SJCRH30 (cell line): ENCODE results near the gene SSH2. TPM values are rescaled to one million over a fixed set of nuclear protein-coding genes. Genes with fewer than 3 reads are reported as not detected.

ENCODE experiments used
- DNase-seq, 2 experiments: peaks; one replicate each; pipeline ENCODE4 v3.0.0-alpha.2; 2015 to 2020
- H3K27ac ChIP-seq: fragments of 250-450 bp; sonication (Bioruptor Pico); 2 replicates; pipeline ENCODE4 v1.5.1; 2020; ENCODE audit warnings: mild to moderate bottlenecking, moderate library complexity
- H3K27me3 ChIP-seq: fragments of 250-450 bp; sonication (Bioruptor Pico); 2 replicates; pipeline ENCODE4 v1.5.1; 2020; ENCODE audit warnings: mild to moderate bottlenecking, moderate library complexity
- H3K36me3 ChIP-seq: fragments of 250-450 bp; sonication (Bioruptor Pico); 2 replicates; pipeline ENCODE4 v1.5.1; 2020; ENCODE audit warnings: mild to moderate bottlenecking, moderate library complexity
- H3K4me1 ChIP-seq: fragments of 250-450 bp; sonication (Bioruptor Pico); 2 replicates; pipeline ENCODE4 v1.5.1; 2020; ENCODE audit warnings: mild to moderate bottlenecking, moderate library complexity
- H3K4me3 ChIP-seq: fragments of 250-450 bp; sonication (Bioruptor Pico); 2 replicates; pipeline ENCODE4 v1.5.1; 2020; ENCODE audit warnings: mild to moderate bottlenecking, moderate library complexity
- H3K9me3 ChIP-seq: fragments of 250-450 bp; sonication (Bioruptor Pico); replicated peaks from 2 replicates; pipeline ENCODE4 v1.5.1; 2020; ENCODE audit warnings: mild to moderate bottlenecking, moderate library complexity
- total RNA-seq: library from RNA; depleted of rRNA; stranded (reverse); fragments of >200 nt; shearing (Covaris generic); gene quantifications from 2 replicates; pipeline ENCODE4 v1.2.3, GENCODE V29; 2014

SSH2 gene
- total RNA-seq, 1 experiment from 2014 or later: 34.8 TPM

DNA sequence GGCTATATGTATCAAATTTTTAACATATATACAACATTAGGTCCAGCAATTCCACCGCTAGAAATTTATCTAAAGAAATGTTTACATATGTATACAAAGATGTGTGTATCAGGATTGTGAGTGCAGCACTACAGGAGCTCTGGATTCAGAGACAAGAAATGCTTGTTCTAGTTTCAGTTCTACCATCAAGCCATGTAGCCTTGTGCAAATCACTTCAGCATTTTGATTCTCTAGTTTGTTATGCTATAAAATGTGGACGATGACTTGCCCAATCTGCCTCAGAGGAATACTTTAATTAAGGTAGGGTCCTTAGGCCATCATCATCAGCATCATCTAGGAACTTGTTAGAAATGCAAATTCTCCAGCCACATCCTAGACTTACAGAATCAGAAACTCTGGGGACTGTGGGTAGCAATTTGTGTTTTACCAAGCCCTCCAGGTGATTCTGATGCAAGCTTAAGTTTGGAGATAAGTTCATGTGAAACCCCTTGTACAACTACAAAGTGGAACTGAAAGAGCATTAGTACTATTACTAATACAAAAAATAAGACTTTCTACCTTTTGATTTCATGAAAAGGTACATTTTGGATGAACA is 176.1 kb downstream of the SSH2 start:
- H3K9me3 ChIP-seq: no peaks in the 10 kb centered on the region
- no peaks in the 10 kb centered on the region for H3K27me3 ChIP-seq
- H3K4me1 ChIP-seq: no peaks in the 10 kb centered on the region
- H3K4me3 ChIP-seq: no peak overlapping the region
- H3K27ac ChIP-seq: no peak overlapping the region
- H3K36me3 ChIP-seq: peaks cover 2% of the 10 kb centered on the region; the same call in 1 of the 2 replicates
- no peak for DNase-seq

DNA sequence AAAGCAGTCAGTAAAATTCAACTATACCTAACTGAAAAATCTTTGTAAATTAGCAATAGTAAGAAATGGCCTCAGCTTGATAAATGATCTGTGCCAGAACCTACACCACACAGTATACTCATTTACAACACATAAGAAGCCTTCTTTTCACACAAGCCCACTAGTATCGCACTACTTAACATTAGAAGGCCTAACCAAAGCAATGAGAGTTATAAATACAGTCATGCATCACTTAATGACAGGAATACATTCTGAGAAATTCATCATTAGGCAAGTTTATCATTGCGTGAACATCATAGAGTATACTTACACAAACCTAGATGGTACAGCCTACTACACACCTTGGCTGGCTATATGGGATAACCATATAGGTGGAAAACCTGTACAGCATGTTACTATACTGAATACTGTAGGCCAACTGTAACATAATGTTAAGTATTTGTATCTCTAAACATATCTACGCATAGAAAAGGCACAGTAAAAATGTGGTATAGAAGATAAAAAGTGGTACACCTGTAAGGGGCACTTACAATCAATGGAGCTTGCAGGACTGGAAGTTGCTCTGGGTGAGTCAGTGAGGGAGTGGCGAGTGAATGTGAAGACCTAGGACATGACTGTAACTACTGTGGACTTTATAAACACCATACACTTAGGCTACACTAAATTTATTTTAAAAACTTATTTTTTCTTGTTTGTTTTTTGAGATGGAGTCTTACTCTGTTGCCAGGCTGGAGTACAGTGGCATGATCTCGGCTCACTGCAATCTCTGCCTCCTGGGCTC is 180.8 kb downstream of the SSH2 start:
- H3K36me3 ChIP-seq: no peaks in the 10 kb centered on the region
- no peak for DNase-seq
- no peaks in the 10 kb centered on the region for H3K27me3 ChIP-seq
- H3K9me3 ChIP-seq: no peaks in the 10 kb centered on the region
- no peak overlapping the region for H3K4me3 ChIP-seq
- H3K4me1 ChIP-seq: peaks cover 35% of the 10 kb centered on the region
- H3K27ac ChIP-seq: no peak overlapping the region

DNA sequence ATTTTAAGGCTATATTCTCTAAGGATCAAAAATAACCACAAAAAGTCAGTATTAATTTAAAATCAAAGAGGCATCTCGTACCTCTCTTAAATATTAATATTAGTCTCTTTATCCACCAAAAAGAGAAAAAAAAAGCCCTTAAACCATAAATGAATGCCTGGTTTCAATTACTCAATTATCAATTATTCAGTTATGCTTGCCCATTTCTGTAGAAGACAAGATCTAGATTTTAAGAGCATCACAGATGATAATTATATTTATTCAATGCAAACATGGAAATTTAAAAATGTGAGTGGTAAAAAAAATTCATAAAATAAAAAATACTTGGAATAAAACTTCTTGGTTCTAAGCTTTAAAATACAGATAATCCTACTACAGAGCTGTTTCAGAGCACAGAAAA is 181.6 kb downstream of the SSH2 start:
- H3K36me3 ChIP-seq: no peaks in the 10 kb centered on the region
- peaks cover 35% of the 10 kb centered on the region for H3K4me1 ChIP-seq
- H3K27ac ChIP-seq: no peak overlapping the region
- no peaks in the 10 kb centered on the region for H3K27me3 ChIP-seq
- H3K4me3 ChIP-seq: no peak overlapping the region
- H3K9me3 ChIP-seq: no peaks in the 10 kb centered on the region
- no peak for DNase-seq

DNA sequence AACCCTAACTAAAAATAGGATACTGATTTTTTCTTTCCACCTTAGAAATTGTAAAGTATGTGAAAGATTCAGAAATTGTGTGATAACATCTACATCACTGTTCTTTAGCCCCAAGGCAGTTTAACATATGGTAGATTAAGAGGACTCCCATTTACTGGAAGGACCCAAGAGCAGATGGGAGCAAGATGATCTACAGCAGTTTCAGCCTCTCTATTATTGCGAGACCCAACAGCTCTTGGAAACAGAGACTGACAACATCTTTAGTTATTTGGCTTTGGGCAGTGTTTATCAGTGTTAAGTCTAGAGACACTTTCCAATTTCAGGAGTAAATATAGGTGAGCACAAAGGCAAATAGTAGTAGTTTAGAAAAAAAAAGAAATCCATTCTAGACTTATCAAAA is 182.4 kb downstream of the SSH2 start:
- Histone ChIP-seq H3K9me3 (no peaks in the 10 kb centered on the region), H3K27ac (no peak overlapping the region), H3K36me3 (no peaks in the 10 kb centered on the region), H3K4me1 (peaks cover 35% of the 10 kb centered on the region), H3K27me3 (no peaks in the 10 kb centered on the region), H3K4me3 (no peak overlapping the region)
- DNase-seq: peak in 1 of 2 experiments; percentile 53

DNA sequence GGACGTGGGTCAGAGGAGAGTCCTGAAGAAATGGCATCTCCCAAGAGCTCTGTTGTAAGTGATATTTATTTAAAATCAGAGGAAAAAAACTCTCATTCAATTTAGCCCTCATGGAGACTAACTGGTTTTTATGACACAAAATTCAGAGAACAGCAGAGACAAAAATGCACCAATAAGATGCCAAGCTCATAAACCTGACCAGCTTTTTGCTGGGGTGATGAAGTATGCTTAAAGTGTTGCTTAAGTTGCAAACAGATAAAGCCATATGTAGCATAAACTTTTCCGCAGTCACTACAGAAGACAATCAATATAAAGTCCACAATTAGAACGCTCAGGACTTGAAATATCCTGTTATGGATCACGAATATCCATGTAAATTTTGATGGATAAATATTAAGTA is 183.4 kb downstream of the SSH2 start:
- Histone ChIP-seq H3K27me3 (no peaks in the 10 kb centered on the region), H3K36me3 (no peaks in the 10 kb centered on the region), H3K9me3 (no peaks in the 10 kb centered on the region), H3K4me3 (no peak overlapping the region), H3K27ac (no peak overlapping the region), H3K4me1 (peaks cover 35% of the 10 kb centered on the region)
- DNase-seq: no peak

DNA sequence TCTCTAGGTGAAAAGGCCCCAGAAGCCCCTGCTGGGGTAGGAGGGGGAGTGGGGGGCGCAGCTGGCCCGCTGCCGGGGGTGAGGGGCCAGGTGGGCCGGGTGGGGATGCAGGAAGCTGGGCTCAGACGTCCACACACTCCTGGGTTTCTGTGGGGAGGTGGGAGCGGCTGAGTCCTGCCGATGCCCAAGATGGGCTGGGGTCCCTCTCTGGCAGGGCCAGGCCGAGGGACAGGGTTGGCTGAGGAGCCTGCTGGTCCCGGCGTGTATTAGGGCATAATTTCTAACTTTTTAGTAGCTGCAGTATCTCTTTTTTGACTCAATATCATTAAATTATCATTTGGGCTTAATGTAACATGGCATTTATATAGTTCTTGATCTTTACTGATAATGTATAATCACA is 185.9 kb downstream of the SSH2 start:
- H3K36me3 ChIP-seq: peaks cover 4% of the 10 kb centered on the region; the same call in 1 of the 2 replicates
- H3K4me1 ChIP-seq: peaks cover 35% of the 10 kb centered on the region
- no peaks in the 10 kb centered on the region for H3K27me3 ChIP-seq
- H3K27ac ChIP-seq: no peak overlapping the region
- no peak for DNase-seq
- H3K4me3 ChIP-seq: no peak overlapping the region
- H3K9me3 ChIP-seq: no peaks in the 10 kb centered on the region

DNA sequence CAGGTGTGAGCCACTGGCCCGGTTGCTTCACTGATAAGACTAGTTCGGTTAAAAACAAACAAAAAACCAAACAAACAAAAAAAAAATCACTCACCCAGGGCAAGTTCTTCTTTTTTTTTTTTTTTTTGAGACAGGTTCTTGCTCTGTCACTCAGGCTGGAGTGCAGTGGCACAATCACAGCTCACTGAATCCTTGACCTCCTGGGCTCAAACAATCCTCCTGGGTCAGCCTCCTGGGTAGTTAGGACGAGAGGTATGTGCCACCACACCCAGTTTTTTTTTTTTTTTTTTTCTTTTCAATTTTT is 187.9 kb downstream of the SSH2 start:
- Histone ChIP-seq H3K27ac (no peak overlapping the region), H3K9me3 (no peaks in the 10 kb centered on the region), H3K36me3 (peaks cover 5% of the 10 kb centered on the region; the same call in 1 of the 2 replicates), H3K27me3 (no peaks in the 10 kb centered on the region), H3K4me3 (no peak overlapping the region), H3K4me1 (peaks cover 24% of the 10 kb centered on the region)
- DNase-seq: no peak

DNA sequence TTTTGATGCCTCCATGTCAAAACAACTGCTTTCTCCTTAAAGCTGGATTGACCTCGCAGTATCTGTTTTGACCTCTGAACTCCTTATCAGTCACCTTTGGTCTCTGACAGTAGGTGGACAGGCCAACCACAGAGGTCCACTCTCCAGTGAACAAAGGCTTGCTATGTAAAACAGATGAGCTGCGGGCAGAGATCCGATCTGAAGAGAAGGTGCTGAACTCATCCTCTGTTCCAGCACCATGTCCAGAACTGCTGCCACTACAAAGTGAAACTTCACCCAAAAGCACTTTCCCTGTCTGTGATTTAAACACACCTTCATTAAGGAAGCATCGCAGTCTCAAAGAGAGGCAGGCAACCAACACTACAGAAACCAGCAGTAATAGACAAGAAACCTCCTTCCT is 190.0 kb downstream of the SSH2 start:
- Histone ChIP-seq H3K4me1 (peaks cover 8% of the 10 kb centered on the region), H3K9me3 (no peaks in the 10 kb centered on the region), H3K4me3 (no peak overlapping the region), H3K36me3 (peaks cover 6% of the 10 kb centered on the region; the same call in 1 of the 2 replicates), H3K27me3 (no peaks in the 10 kb centered on the region), H3K27ac (no peak overlapping the region)
- no peak for DNase-seq

DNA sequence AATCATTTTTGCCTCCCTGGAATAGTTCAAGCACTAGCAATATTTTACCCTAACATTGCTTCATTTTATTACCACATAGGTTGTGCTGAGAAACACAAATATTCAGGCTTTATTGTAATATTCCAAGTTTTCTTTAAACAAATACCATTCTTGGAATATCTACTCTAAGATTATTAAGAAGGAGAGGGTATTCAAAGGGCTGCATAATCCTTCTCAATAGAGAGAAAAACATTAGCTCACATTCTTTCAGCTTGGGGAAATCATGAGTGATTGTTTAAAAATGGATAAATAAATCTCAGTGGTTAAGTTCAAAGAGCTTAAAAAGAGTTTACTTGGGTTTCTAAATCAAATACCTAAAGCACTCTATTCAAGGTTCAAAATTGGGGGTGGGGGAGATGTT is 195.4 kb downstream of the SSH2 start:
- no peaks in the 10 kb centered on the region for H3K27me3 ChIP-seq
- H3K4me1 ChIP-seq: peaks cover 15% of the 10 kb centered on the region
- no peak overlapping the region for H3K27ac ChIP-seq
- H3K9me3 ChIP-seq: no peaks in the 10 kb centered on the region
- no peak overlapping the region for H3K4me3 ChIP-seq
- DNase-seq: no peak
- H3K36me3 ChIP-seq: peaks cover 5% of the 10 kb centered on the region; the same call in 1 of the 2 replicates

DNA sequence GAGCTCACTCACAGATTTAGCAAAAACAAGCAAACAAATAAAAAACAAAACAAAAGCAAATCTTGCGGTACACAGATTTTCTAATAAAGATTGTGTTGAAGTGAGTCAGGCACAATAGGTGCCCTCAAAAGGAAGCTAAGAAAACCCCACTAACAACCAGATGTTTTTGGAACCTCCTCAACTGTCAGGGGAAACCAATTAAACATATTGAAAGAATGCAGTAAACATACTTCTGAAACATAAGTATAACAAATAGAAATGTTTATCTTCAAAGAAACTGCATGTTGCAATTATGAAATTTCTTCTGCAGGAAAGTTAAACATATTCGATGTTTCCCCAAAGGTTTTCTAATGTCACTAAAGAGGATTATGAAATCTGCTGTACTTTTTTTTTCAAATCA is 196.9 kb downstream of the SSH2 start:
- no peak overlapping the region for H3K27ac ChIP-seq
- no peaks in the 10 kb centered on the region for H3K27me3 ChIP-seq
- H3K4me1 ChIP-seq: peaks cover 15% of the 10 kb centered on the region
- H3K9me3 ChIP-seq: peaks cover 7% of the 10 kb centered on the region; the same call in 1 of the 2 replicates
- no peak overlapping the region for H3K4me3 ChIP-seq
- DNase-seq: no peak
- H3K36me3 ChIP-seq: peaks cover 5% of the 10 kb centered on the region; the same call in 1 of the 2 replicates

DNA sequence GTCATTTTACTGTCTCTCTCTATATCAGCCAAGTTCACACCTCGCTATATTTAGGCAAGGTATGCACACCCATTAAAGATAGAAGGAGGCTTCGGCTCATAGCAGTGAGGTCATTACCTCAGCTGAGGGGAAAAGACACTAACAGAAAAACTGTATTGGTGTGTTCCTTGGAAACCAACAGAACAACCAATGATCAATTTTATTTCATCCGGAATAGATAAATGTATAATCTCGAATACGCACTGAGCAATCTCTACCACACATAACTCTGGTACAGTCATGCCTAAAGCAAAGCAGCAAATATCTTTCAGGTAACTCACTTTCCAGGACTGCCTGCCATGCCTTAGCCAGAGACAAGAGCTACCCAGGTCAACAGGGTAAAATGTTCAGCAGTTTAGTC is 197.4 kb downstream of the SSH2 start:
- peaks cover 5% of the 10 kb centered on the region; the same call in 1 of the 2 replicates for H3K36me3 ChIP-seq
- H3K4me1 ChIP-seq: peaks cover 17% of the 10 kb centered on the region
- H3K4me3 ChIP-seq: no peak overlapping the region
- peak overlapping the region; percentile 65 for H3K27ac ChIP-seq
- peaks cover 7% of the 10 kb centered on the region; the same call in 1 of the 2 replicates for H3K9me3 ChIP-seq
- H3K27me3 ChIP-seq: no peaks in the 10 kb centered on the region
- no peak for DNase-seq

DNA sequence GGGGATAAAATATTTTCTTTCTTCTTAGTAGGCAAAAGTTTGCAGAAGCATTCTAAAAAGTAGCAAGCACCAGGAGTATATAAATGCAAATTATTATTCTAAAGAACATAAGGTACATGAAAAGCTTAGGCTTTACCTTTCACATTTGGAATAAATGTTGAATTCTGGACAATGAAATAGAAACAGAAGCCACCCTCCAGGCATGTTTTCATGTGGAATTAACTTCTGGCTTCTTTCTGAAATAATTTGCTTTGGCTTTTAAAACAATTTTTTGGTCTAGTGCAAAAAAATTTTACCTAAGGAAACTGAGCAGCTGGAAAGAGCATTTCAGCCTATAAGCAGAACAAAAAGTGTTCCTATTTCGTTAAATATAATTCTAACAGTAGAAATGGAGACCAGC is 197.8 kb downstream of the SSH2 start:
- Histone ChIP-seq H3K4me1 (peaks cover 21% of the 10 kb centered on the region), H3K27me3 (no peaks in the 10 kb centered on the region), H3K36me3 (peaks cover 4% of the 10 kb centered on the region; the same call in 1 of the 2 replicates), H3K9me3 (peaks cover 7% of the 10 kb centered on the region; the same call in 1 of the 2 replicates), H3K4me3 (no peak overlapping the region), H3K27ac (peak overlapping the region; percentile 65)
- DNase-seq: no peak

DNA sequence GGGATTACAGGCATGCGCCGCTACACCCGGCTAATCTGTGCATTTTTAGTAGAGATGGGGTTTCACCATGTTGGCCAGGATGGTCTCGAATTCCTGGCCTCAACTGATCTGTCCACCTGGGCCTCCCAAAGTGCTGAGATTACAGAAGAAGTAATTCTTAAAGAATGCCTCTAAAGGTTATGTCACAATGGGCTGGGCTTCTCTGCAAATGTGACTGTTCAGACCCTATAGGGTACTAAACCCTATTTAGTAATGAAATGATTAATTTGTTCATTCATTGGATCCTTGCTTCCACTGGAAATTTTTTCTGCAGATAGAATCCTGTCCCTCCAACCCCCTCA is 198.5 kb downstream of the SSH2 start:
- Histone ChIP-seq H3K4me1 (peaks cover 26% of the 10 kb centered on the region), H3K27ac (peak overlapping the region; percentile 65), H3K27me3 (no peaks in the 10 kb centered on the region), H3K9me3 (peaks cover 7% of the 10 kb centered on the region; the same call in 1 of the 2 replicates), H3K36me3 (peaks cover 2% of the 10 kb centered on the region; the same call in 1 of the 2 replicates), H3K4me3 (no peak overlapping the region)
- no peak for DNase-seq

DNA sequence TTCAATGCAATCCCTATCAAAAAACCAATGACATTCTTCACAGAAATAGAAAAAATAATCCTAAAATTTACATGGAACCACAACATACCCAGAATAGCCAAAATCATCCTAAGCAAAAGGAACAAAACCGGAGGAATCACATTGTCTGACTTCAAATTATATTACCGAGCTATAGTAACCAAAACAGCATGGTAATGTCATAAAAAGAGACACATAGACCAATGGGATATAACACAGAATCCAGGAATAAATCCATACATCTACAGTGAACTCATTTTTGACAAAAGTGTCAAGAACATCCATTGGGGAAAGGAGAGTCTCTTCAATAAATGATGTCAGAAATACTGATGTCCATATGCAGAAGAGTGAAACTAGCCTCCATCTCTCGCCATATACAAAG is 201.5 kb downstream of the SSH2 start:
- peaks cover 2% of the 10 kb centered on the region; the same call in 1 of the 2 replicates for H3K36me3 ChIP-seq
- H3K9me3 ChIP-seq: peaks cover 7% of the 10 kb centered on the region; the same call in 1 of the 2 replicates
- H3K27me3 ChIP-seq: no peaks in the 10 kb centered on the region
- H3K4me3 ChIP-seq: no peak overlapping the region
- DNase-seq: no peak
- no peak overlapping the region for H3K27ac ChIP-seq
- peaks cover 36% of the 10 kb centered on the region for H3K4me1 ChIP-seq

DNA sequence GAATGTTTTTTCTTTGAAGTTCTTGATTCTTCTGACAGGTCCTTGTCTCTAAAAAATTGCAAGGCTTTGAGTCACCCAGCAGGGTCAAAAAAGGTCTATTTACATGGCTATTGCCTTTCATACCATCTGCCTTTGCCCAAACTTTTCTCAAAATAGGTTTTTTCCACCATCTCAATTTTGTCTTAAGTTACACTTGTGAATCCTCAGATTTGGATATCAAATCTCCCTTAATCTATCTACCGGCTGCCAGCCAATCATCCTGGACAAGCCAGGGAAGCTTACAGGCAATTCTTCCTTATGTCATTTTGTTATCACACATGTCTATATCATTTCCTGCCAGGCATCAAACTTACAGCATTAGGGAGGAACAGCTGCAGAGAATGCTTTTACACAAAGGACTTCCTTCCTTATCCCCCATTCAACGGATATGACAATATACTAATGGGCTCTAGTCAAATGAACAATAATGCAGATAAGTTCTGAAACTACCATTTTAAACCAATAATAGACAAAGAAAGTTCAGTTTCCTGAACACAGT is 203.2 kb downstream of the SSH2 start:
- H3K9me3 ChIP-seq: peaks cover 7% of the 10 kb centered on the region; the same call in 1 of the 2 replicates
- peaks cover 25% of the 10 kb centered on the region for H3K4me1 ChIP-seq
- 0 out of 2 replicates have a peak overlapping the region, but pooled peaks have one; percentile 3 for H3K4me3 ChIP-seq
- no peaks in the 10 kb centered on the region for H3K27me3 ChIP-seq
- peak; percentile 84 to 94 for DNase-seq
- H3K27ac ChIP-seq: peak overlapping the region; percentile 95
- H3K36me3 ChIP-seq: no peaks in the 10 kb centered on the region
